OCI-LY1 (cell line): Measurements from ENCODE around the gene HEXD.

Experiments
- EZH2 ChIP-seq: fragments of 200-600 bp; sonication (generic), shearing (Covaris generic); IDR thresholded peaks from 2 replicates; pipeline ENCODE4 v1.8.0; 2017; ENCODE audit warnings: borderline replicate concordance, mixed run types, mild to moderate bottlenecking, antibody characterized with exemption, low read length, moderate library complexity, mixed read lengths
- TF ChIP-seq, protein P1 (sequence below): fragments of 200-600 bp; sonication (generic), shearing (Covaris generic); IDR thresholded peaks from 2 replicates; pipeline ENCODE4 v1.5.1; 2017; ENCODE audit warnings: mild to moderate bottlenecking, antibody characterized with exemption, low read length, moderate library complexity, mixed read lengths

DNA sequence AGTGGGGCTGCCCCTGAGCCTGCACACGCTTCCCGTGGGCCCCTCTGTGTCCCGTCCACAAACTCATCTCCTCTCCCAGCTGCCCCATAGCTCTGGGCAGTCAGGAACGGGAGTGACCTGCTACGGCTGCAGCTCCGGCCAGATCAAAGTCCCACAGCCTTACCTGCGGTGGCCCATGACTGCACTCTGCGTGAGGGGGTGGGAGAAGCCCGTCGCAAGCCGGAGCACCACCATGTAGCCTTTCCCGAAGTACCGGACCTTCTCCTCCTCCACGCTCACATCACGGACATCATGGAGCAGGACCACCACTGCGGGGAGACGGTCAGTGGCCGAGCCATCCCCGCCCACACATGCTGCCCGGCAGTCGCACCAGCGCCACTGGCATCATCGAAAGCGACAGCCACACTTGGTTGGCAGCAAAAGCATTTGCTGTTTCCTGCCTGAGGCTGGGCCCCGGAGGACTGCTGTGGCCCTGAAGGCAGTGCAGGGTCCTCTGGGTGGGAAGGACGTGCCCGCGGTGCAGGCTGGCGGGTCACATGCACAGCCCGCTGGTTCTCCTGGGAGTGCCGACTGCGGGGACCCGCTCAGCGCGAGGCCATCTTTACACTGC lies 26.2 kb downstream of the HEXD start:
- TF ChIP-seq, protein P1, sequence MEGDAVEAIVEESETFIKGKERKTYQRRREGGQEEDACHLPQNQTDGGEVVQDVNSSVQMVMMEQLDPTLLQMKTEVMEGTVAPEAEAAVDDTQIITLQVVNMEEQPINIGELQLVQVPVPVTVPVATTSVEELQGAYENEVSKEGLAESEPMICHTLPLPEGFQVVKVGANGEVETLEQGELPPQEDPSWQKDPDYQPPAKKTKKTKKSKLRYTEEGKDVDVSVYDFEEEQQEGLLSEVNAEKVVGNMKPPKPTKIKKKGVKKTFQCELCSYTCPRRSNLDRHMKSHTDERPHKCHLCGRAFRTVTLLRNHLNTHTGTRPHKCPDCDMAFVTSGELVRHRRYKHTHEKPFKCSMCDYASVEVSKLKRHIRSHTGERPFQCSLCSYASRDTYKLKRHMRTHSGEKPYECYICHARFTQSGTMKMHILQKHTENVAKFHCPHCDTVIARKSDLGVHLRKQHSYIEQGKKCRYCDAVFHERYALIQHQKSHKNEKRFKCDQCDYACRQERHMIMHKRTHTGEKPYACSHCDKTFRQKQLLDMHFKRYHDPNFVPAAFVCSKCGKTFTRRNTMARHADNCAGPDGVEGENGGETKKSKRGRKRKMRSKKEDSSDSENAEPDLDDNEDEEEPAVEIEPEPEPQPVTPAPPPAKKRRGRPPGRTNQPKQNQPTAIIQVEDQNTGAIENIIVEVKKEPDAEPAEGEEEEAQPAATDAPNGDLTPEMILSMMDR = no peak
- TF ChIP-seq EZH2 = no peak
